SKM-1 treated with dmso at 0.1 percent for 144 hours (cell line): ENCODE data around the gene CAB39.
A peak's percentile ranks its signal among the peaks of the same experiment; 100 is the strongest.
"Not testable (repeated sequence)": the region's sequence is repeated elsewhere in the genome, so short reads cannot be mapped to it uniquely, and the experiment has no call there.

Experiments used
- DNase-seq: peaks from one replicate; lab custom pipeline; 2025; ENCODE audit not compliant: unreplicated experiment; lab: John Stamatoyannopoulos, UW

CAB39 gene

DNA sequence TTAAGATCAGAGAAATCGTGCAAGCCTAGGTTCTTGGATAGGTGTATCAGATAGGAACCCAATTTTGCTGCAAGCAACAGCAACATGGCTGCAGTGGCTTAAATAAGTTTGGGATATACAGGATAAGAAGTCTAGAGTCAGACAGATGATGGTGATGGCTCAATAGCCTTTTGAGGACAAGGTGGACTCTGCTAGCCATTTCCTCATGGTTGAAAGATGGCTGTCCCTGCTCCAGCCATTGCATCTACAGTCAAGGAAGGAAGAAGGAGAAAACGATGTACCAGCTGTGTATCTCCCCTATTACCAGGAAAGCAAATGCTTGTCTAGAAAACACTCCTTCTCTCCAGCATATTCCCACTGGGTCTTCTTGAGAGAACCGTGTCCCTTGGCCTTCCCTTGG, 30.1 kb upstream of the CAB39 start:
- no peak for DNase-seq

DNA sequence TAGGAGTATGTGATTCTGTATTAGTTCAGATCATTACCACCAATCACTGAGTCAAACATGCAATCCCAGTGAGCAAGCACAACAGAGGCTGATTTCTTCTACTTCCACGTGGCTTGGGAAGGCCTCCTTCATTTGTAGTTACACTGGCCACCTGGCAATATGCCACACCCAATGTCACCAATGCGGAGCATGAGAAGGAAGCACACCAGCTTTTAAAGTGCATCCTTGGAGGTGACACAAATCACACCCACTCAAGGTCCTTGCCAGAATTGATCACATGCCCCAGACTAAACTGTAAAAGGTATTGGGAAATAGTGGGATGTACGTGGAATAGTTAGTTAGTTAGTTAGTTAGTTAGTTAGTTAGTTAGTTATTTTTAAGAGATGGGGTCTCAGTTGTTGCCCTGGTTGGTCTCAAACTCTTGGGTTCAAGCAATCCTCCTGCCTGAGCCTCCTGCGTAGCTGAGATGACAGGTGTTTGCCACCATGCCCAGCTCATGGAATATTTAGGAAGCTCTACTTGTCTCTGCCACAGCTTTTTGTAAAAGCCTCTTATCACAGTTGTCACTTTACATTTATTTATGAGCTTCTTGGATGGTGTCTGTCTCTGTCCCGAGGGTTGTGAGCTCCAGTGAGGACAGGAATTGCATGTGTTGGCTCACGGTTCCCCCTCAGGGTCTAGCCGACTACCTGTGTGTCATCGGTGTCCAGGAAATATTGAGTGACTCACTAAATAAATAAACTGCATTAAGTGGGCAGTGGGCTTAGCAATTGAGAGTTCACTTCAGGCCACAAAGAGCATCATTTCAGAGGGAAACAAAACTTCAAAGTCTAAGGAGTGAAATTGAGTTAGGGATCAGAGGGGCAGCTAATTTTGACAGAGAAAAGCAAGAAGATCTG, 28.1 kb upstream of the CAB39 start:
- no peak for DNase-seq

DNA sequence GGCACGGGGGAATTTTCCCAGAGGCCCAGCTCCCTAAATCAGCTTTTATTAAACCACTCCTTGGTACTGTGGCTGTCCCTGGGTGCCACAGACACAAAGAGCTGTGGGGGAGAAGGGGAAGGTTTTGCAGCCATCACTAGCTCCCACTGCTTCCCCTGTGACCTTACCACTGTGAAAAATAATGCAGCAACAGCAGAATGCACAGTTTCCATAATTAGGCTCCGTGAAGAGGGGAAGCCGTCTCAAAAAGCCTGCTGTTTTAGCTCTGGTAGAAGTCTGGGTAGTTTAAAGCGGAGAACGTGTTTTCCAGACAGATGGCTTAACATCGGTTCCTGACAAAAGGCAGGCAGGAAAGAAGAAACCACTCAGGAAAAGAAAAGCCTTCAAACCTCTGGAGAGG, 27.5 kb upstream of the CAB39 start:
- no peak for DNase-seq

DNA sequence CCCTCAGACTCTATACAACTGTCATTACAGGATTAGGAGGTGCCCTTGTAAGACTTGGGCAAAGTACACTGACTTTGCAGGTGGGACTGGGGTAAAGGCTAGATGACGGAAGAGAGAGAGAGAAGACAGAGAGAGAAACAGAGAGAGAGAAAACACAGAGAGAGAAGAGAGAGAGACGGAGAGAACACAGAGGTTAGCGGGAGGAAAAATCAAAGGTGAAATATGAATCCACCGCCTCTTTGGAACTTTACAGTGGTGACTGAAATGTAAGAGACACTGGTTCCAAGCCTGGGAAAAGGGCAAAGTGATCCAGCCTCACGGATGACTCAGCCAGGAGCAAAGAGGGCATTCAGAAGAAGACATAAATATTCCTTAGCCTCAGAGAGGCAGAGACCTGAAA, 25.1 kb upstream of the CAB39 start:
- no peak for DNase-seq

DNA sequence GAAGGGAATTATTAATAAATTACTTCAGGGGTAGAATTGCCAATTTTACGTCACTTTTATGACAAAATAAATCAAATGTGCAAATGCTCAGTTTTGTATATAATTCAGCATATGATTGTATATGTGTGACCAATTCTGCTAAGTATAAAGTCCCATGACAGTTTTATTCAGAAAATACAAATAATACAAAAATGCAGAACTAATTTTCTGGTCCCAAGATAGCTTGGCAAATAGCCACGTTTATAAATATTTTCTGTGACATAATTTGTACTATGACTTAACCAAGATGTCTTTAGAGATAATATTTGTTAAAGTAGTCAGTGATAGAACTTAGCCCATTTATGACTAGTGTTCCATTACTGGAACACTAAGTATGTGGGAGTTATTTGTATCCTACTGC, 24.2 kb upstream of the CAB39 start:
- no peak for DNase-seq

DNA sequence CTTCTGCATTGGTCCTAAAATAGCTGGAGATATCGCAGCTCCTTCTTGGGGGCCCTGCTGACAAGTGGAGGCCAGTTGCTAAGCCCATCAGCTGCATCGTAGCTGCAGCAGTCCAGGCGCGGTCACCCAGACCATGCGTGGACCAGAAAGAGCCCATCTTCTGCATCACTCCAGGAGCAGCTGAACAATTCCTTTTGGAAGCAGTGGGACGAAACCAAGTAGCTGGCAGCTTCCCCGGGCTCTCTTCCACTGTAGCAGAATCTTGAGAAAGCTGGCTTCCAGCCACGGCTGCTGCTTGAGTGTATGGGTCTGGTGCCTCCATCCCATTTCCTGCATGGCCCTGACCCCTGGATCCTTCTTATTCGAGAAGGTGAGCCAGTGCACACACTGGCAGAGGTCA, 22.2 kb upstream of the CAB39 start:
- no peak for DNase-seq

DNA sequence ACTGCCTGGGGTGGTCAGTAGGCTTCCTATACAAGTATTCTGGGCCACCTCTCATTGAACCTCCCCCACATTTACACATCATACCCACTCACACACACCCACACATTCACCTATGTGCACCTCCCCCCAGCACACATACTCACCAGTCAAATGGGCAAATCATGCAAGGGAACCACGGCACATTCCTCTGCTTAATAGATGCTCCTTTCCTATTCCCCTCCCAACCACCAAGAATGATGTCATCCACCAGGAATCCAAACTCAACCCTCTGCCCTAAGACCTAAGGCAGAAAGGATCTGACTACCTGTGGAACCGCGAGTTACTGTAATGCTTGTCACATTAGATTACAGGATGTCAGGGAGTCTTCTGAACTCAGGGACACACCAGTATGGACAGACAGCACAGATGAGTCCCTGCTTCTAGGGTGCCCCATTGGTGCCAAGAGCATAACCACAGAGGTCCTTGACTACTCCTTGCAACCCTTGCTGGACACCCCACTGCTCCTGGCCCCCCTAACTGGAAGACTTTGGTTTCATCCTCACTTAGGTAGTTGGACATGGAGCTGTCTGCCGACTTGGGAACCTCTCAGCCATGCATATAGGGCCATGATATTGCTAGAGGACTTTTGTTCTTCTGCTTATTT, 21.5 kb upstream of the CAB39 start:
- no peak for DNase-seq

DNA sequence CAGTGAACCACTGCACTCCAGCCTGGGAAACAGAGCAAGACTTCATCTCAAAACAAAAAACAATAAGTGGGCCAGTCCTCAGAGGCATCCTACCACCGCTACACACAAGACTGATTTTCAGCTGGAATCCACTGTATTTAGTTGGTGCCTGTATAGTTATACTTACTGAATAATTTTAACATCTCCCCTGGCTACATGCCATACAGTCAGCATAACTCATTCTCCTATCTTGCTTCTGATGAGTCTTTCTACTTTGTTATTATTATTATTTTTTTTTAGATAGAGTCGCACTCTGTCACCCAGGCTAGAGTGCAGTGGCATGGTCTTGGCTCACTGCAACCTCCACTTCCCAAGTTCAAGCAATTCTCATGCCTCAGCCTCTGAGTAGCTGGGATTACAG, 19.9 kb upstream of the CAB39 start:
- no peak for DNase-seq

DNA sequence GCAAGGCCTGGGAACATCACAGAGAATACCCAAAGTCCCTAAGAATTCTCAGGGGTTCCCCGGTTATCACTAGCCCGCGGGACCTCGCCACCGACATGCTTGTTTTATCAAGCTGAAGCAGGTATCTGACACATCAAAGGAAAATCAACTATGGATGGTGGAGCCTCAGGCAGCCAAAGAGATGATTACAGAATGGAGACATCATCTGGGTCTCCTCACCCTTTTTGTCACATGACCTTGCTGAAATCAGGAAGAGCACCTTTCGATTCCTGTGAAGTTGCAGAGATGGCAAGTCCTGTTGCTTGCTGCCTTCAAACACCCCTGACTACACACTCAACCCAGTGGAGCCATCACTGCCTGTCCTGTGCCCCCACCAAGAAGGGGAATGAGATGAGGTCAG, 19.2 kb upstream of the CAB39 start:
- no peak for DNase-seq

DNA sequence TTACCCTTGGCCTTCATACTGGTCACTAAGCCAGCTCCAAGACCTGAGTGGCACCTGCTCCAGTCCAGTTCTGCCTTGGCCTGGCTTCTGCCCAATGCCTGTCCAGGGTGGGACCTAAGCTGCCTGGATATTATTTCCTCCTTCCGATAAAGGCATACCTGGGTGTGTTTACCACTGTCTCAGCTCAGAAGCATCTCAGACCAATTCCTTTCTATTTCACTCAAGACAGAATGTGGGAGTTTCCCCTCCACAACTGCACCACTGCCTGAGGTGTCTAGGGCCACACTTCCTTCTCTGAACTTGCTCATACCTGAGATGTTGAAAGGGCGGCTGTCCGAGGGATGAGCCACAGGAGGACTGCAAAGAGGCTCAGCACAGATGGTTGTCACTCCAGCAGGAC, 18.4 kb upstream of the CAB39 start:
- DNase-seq, result no peak

DNA sequence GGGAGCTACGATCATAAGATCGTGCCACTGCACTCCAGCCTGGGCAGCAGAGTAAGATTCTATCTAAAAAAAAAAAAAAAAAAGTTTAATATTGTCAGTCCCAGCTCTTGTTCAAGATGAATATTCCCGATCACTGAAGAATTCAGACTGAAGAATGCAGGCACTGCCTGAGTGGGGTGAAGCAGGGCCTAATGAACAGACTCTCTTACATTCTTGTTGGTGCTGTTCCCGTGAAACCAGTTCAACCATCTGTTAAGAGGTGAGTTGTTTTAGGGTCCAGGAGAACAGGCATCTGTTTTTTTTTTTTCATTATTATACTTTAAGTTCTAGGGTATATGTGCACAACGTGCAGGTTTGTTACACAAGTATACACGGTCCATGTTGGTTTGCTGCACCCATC, 17.1 kb upstream of the CAB39 start:
- no peak for DNase-seq

DNA sequence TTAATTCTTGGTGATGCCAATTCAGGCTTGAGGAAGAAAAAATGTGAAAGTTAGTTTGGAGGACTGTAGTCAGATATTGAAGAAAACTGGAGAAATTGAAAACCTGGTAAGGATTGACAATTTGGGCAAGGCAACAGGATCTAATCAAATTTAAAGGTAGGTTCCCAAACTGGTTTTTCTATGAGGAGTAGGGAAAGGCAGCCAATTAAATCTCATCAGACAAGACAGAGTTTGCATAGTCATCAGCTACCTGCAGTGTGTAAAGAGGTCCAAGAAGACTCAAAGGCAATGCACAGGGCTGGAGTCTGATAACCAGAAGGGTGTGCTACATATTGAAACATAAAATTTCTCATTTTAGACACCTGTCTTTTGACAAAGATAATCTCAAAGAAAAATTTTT, 16.0 kb upstream of the CAB39 start:
- no peak for DNase-seq

DNA sequence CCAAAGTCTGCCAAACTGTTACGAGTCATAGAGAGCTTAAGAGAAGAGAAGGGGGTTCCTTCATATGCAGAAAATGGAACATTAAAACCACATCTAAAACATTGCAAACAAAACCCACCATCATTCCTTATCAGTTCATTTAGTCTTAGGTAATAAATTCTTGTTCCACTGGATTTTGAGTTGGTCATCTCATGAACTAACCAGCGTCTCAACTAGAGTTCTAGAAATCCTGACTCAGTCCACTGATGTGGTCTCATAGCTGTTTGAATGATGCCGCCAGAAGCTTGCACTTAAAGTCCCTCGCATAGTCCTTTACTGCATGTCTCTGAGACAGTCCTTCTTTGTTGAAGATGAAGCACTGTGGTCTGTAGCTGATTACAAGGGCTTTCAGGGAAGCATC, 15.0 kb upstream of the CAB39 start:
- no peak for DNase-seq

DNA sequence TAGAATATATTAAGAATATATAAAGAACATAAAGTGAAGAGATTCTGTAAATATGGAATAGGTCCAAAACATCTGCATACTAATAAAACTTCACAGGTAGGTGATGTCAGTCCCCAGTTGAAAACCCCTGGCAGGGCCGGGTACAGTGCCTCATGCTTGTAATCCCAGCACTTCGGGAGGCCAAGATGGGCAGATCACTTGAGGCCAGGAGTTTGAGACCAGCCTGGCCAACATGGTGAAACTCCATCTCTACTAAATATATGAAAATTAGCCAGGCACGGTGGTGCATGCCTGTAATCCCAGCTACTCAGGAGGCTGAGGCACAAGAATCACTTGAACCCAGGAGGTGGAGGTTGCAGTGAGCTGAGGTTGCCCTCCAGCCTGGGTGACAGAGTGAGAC, 13.9 kb upstream of the CAB39 start:
- DNase-seq, result not testable (repeated sequence)

DNA sequence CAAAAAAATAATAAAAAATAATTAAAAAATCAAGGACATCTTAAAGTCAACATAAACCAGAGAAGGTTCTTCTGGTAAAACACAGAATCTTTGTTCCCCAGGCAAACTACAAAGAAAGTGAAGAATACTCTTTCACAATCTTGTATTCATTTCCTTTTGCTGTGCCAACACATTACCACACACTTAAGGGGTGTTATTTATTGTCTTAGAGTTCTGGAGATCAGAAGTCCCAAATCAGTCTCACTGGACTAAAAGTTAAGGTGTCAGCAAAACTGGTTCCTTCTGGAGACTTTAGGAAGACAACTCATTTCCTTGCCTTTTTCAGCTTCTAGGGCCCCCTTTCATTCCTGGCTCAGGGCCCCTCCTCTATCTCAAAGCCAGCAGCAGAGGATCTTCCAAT, 12.2 kb upstream of the CAB39 start:
- peak; percentile 73 for DNase-seq

DNA sequence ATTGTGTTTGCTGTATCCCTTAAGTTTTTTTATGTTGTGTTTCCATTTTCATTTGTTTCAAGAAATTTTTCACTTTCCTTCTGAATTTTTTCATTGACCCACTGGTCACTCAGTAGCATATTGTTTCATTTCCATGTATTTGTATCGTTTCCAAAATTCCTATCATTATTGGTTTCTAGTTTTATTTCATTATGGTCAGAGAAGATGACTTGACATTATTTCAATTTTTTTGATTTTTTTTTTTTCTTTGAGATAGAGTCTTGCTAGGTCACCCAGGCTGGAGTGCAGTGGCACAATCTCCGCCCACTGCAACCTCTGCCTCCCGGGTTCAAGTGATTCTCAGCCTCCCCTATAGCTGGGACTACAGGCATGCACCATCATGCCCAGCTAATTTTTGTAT, 11.3 kb upstream of the CAB39 start:
- no peak for DNase-seq

DNA sequence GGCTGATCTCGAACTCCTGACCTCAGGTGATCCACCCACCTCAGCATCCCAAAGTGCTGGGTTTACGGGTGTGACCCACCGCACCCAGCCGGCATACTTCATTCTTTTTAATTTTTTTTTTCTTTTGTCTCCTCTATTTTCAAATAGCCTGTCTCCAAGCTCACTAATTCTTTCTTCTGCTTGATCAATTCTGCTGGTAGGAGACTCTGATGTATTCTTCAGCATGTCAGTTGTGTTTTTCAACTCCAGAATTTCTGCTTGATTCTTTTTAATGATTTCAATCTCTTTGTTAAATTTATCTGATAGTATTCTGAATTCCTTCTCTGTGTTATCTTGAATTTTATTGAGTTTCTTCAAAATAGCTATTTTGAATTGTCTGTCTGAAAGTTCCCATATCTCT, 10.2 kb upstream of the CAB39 start:
- not testable (repeated sequence) for DNase-seq

DNA sequence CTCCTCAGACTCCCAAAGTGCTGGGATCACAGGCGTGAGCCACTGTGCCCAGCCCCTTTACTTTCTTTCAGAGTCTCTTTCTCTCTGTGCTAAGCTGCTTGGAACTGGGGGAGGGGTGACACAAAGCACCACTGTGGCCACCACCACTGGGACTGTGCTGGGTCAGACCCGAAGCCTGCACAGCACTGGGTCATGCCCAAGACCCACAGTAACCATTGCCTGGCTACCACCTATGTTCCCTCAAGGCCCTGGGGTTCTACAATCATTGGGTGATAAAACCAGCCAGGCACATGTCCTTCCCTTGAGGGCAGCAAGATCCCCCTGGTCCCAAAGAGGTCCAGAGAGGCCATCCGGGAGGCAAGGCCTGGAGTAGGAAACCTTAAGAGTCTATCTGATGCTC, 9.1 kb upstream of the CAB39 start:
- no peak for DNase-seq

DNA sequence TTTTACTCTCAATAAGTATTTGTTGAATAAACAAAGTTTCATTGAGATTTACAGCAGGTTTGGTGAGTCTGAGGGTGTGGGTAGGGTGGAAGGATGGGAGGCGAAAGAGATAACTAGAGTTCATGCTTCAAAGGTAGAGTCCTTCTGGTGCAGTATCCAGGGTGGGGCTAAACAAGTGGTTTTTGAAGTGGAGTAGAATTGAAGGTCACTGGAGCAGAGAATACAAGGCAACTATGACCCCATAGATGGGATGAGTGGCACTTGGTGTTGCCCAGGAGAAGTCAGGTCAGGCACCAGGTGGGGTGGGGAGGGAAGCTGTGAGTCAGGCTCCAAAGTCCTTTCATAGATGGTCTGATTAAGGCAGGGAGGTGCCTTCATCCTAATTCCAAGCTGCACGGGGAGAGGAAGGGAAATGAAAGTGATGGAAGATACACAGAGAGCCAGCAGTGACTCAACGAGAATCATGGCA, 6.6 kb upstream of the CAB39 start:
- no peak for DNase-seq

DNA sequence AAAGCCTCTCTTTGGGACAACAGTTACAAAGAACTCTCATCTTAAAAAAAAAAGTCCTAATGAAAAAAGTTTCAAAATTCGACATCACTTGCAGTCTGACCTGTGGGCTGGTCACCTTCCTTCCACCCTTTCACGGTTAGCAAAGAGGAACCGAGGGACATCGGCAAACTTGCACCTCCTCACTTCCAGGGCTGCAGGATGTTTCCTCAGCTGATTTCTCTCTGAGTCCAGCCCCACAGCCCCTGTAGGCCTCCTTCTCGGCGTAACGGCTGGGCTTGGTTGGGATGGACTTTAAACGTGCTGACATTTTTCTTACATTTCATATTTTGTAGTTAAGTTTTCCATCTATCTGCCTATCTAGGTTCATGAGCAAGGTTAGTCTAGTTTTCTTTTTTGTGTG, 5.7 kb upstream of the CAB39 start:
- DNase-seq, result no peak

DNA sequence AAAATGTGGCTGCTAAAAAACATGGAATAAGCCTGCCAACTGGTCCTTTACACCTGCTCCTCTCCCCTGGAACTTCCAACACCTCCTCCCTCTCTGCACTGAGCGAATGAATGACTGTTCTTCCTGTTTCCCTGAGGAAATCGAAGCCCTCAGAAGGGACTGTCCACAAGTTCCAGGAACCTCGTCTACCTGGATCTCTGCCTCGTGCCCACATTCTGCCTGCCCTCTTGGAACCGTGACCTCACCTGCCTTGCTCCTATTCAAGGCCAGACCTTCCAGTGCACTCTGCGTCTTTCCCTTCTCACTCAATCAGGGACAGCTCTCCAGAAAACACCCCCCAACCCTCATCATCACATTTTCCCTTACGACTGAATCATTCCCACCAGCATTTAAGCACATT, 4.4 kb upstream of the CAB39 start:
- no peak for DNase-seq

DNA sequence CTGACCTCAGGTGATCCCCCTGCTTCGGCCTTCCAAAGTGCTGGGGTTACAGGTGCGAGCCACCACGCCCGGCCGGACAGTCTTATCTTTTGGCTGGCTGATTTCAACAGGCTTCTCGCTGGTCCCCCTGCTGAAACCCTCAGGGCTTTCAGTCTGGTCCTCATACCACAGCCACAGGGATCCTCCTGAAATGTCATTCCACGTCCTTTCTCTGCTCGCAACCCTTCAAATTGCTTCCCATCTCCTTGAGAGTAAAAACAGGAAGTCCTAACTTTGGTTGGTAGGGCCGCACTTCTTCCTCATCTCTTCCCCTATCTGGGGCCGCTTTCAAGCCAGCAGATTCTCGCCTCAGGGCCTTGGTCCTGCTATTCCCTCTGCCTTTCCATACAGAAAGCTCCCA, 1.4 kb upstream of the CAB39 start:
- peak; percentile 84 for DNase-seq
